OCI-LY7 (cell line): Measurements from ENCODE around the gene KLF16. TPM values are rescaled to one million over a fixed set of nuclear protein-coding genes. Genes with fewer than 3 reads are reported as not detected.

ENCODE experiments used
- BruUV-seq: library from RNA; stranded (reverse); fragments of 400-500 nt; replicated peaks from 2 replicates; lab custom pipeline; 2021; lab: Mats Ljungman, UMichigan
- CTCF ChIA-PET: fragments of 300-600 bp; sonication (Branson Sonifier 250); formaldehyde crosslinking; loops from one replicate; lab custom pipeline; 2022; ENCODE audit warnings: antibody characterized with exemption; ENCODE audit not compliant: unreplicated experiment; lab: Charles Lee
- POLR2A ChIA-PET: fragments of 300-600 bp; sonication (Branson Sonifier 250); formaldehyde crosslinking; loops from one replicate; lab custom pipeline; 2022; ENCODE audit warnings: antibody characterized with exemption; lab: Charles Lee
- DNase-seq: peaks from one replicate; pipeline ENCODE4 v3.0.0-alpha.2; 2015; ENCODE audit warnings: low spot score
- H2AFZ ChIP-seq: fragments of 200-600 bp; sonication (generic), shearing (Covaris generic); 2 replicates; pipeline ENCODE4 v1.6.1; 2014; ENCODE audit warnings: mild to moderate bottlenecking, antibody characterized with exemption, low read length, moderate library complexity
- H3K27ac ChIP-seq: fragments of 200-600 bp; sonication (generic); 2 replicates; pipeline ENCODE4 v1.5.1; 2014; ENCODE audit warnings: mixed run types, low read depth, mild to moderate bottlenecking, moderate library complexity, low read length, inconsistent platforms; ENCODE audit not compliant: poor library complexity, severe bottlenecking
- H3K36me3 ChIP-seq: fragments of 200-600 bp; sonication (generic); 2 replicates; pipeline ENCODE4 v1.6.1; 2014; ENCODE audit warnings: mild to moderate bottlenecking, antibody characterized with exemption, low read length, moderate library complexity, mixed read lengths; ENCODE audit not compliant: insufficient read depth
- H3K4me1 ChIP-seq: fragments of 200-600 bp; sonication (generic); 2 replicates; pipeline ENCODE4 v1.5.1; 2014; ENCODE audit warnings: mild to moderate bottlenecking, low read length; ENCODE audit not compliant: insufficient read depth, poor library complexity, severe bottlenecking
- H3K4me2 ChIP-seq: fragments of 200-600 bp; sonication (generic); 2 replicates; pipeline ENCODE4 v1.6.1; 2014; ENCODE audit warnings: mild to moderate bottlenecking, low read length
- H3K4me3 ChIP-seq: fragments of 200-600 bp; sonication (generic); 2 replicates; pipeline ENCODE4 v1.5.1; 2014; ENCODE audit warnings: mild to moderate bottlenecking, low read depth, low read length; ENCODE audit not compliant: poor library complexity, severe bottlenecking
- H3K79me2 ChIP-seq: fragments of 200-600 bp; sonication (generic); 2 replicates; pipeline ENCODE4 v1.6.1; 2016; ENCODE audit warnings: low read depth, mild to moderate bottlenecking, low read length, moderate library complexity, mixed read lengths; ENCODE audit not compliant: insufficient read depth
- H3K9me2 ChIP-seq: fragments of 200-600 bp; sonication (generic); 2 replicates; pipeline ENCODE4 v1.6.1; 2016; ENCODE audit warnings: mild to moderate bottlenecking, low read length, mixed read lengths; ENCODE audit not compliant: insufficient read depth
- H3K9me3 ChIP-seq: fragments of 200-600 bp; sonication (generic); 2 replicates; pipeline ENCODE4 v1.6.1; 2014; ENCODE audit warnings: mild to moderate bottlenecking, mixed run types, low read length, mixed read lengths
- H4K20me1 ChIP-seq: fragments of 200-600 bp; sonication (generic); 2 replicates; pipeline ENCODE4 v1.6.1; 2014; ENCODE audit warnings: mild to moderate bottlenecking, antibody characterized with exemption, low read length, moderate library complexity, mixed read lengths; ENCODE audit not compliant: insufficient read depth
- EZH2phosphoT487 ChIP-seq: fragments of 200-600 bp; sonication (generic); IDR thresholded peaks from 2 replicates; pipeline ENCODE4 v1.6.1; 2018; ENCODE audit warnings: low read depth, borderline replicate concordance, mild to moderate bottlenecking, mixed run types, antibody characterized with exemption, low read length, moderate library complexity, mixed read lengths
- intact Hi-C: fragments of 100-400 bp; cut with micrococcal nuclease; formaldehyde crosslinking; loops from one replicate; pipeline ENCODE4 v1.10.0; 2022; ENCODE audit not compliant: unreplicated experiment
- microRNA-seq: library from miRNA; unstranded; fragments of <30 nt; microRNA quantifications from one replicate; pipeline ENCODE4 v1.2.0, GENCODE V29; 2022; ENCODE audit warnings: borderline replicate concordance
- total RNA-seq, 2 experiments: library from RNA; depleted of rRNA in 1 of 2; stranded (reverse); fragments of >200 nt in 1 of 2; shearing (Covaris generic) in 1 of 2; gene quantifications; 2 replicates each; pipeline ENCODE4 v1.2.3, GENCODE V29; 2014 to 2022
- TF ChIP-seq, protein P1 (sequence below): fragments of 200-600 bp; sonication (generic); conservative IDR thresholded peaks from 2 replicates; pipeline ENCODE4 v1.5.1; 2014; ENCODE audit warnings: mild to moderate bottlenecking, antibody characterized with exemption, low read length, moderate library complexity, mixed read lengths

KLF16 gene
- total RNA-seq, 2 experiments from 2014 or later, result 9.6 to 44.4 TPM

DNA sequence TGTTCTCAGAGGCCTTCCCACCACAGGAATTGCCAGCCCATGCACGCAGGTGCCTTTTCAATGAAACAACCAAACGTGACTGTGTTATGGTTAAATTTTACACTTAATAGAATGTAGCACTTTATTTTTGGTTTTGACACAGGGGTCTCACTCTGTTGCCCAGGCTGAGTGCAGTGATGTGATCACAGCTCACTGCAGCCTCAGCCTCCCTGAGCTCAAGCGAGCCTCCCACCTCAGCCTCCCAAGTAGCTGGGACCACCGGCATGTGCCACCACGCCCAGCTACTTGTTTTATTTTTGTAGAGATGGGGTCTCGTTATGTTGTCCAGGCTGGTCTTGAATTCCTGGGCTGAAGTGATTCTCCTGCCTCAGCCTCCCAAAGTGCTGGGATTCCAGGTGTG, 58.5 kb downstream of the KLF16 start:
- Histone ChIP-seq H3K79me2 (no peaks in the 10 kb centered on the region), H3K9me3 (no peaks in the 10 kb centered on the region), H3K4me1 (no peaks in the 10 kb centered on the region), H3K36me3 (no peaks in the 10 kb centered on the region), H3K27ac (no peak overlapping the region), H2AFZ (no peak overlapping the region), H3K4me2 (no peak overlapping the region), H4K20me1 (no peaks in the 10 kb centered on the region), H3K9me2 (no peaks in the 10 kb centered on the region), H3K4me3 (no peak overlapping the region)
- intact Hi-C loops, result no loop called here
- POLR2A ChIA-PET, result no interaction called here
- CTCF ChIA-PET, result no interaction called here
- no peak for TF ChIP-seq EZH2phosphoT487
- TF ChIP-seq, protein P1, sequence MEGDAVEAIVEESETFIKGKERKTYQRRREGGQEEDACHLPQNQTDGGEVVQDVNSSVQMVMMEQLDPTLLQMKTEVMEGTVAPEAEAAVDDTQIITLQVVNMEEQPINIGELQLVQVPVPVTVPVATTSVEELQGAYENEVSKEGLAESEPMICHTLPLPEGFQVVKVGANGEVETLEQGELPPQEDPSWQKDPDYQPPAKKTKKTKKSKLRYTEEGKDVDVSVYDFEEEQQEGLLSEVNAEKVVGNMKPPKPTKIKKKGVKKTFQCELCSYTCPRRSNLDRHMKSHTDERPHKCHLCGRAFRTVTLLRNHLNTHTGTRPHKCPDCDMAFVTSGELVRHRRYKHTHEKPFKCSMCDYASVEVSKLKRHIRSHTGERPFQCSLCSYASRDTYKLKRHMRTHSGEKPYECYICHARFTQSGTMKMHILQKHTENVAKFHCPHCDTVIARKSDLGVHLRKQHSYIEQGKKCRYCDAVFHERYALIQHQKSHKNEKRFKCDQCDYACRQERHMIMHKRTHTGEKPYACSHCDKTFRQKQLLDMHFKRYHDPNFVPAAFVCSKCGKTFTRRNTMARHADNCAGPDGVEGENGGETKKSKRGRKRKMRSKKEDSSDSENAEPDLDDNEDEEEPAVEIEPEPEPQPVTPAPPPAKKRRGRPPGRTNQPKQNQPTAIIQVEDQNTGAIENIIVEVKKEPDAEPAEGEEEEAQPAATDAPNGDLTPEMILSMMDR, result no peak
- DNase-seq, result no peak
- no TSS peak for BruUV-seq

Small RNAs within 50 kb of the gene (microRNA-seq; reads per million reads assigned to microRNA genes)
- 8.3 reads per million, percentile 8 among the genes with 10 or more reads in this experiment for gene MIR1909

Other genes with a start within 250 kb of the KLF16 start
- gene TCF3, start 211.0 kb downstream of the KLF16 start, total RNA-seq (2014; rRNA removed; shearing (Covaris generic)), result 413 and 518 TPM in 2 replicates
- 811 and 878 TPM in 2 replicates for gene TCF3, start 211.0 kb downstream of the KLF16 start, total RNA-seq (2022)
- gene ONECUT3, start 110.1 kb downstream of the KLF16 start, total RNA-seq (2014; rRNA removed; shearing (Covaris generic)), result not detected in 2 replicates
- not detected in 2 replicates for gene ONECUT3, start 110.1 kb downstream of the KLF16 start, total RNA-seq (2022)
- gene ATP8B3, start 51.3 kb downstream of the KLF16 start, total RNA-seq (2014; rRNA removed; shearing (Covaris generic)), result 5.9 and 7.4 TPM in 2 replicates
- 19.3 and 21.2 TPM in 2 replicates for gene ATP8B3, start 51.3 kb downstream of the KLF16 start, total RNA-seq (2022)
- 13.9 and 24.0 TPM in 2 replicates for gene REXO1, start 15.1 kb downstream of the KLF16 start, total RNA-seq (2014; rRNA removed; shearing (Covaris generic))
- 52.8 and 54.9 TPM in 2 replicates for gene REXO1, start 15.1 kb downstream of the KLF16 start, total RNA-seq (2022)
- 98.7 and 130 TPM in 2 replicates for gene ABHD17A, start 21.9 kb upstream of the KLF16 start, total RNA-seq (2014; rRNA removed; shearing (Covaris generic))
- gene ABHD17A, start 21.9 kb upstream of the KLF16 start, total RNA-seq (2022), result 64.2 and 71.3 TPM in 2 replicates
- 5.6 and 7.9 TPM in 2 replicates for gene ADAT3, start 41.8 kb upstream of the KLF16 start, total RNA-seq (2014; rRNA removed; shearing (Covaris generic))
- 13.1 and 16.4 TPM in 2 replicates for gene ADAT3, start 41.8 kb upstream of the KLF16 start, total RNA-seq (2022)
- 13.4 and 21.3 TPM in 2 replicates for gene SCAMP4, start 41.8 kb upstream of the KLF16 start, total RNA-seq (2014; rRNA removed; shearing (Covaris generic))
- gene SCAMP4, start 41.8 kb upstream of the KLF16 start, total RNA-seq (2022), result 46.4 and 49.9 TPM in 2 replicates
- gene CSNK1G2, start 77.6 kb upstream of the KLF16 start, total RNA-seq (2014; rRNA removed; shearing (Covaris generic)), result 133 and 151 TPM in 2 replicates
- gene CSNK1G2, start 77.6 kb upstream of the KLF16 start, total RNA-seq (2022), result 95.9 TPM in 2 replicates
- gene BTBD2, start 152.1 kb upstream of the KLF16 start, total RNA-seq (2014; rRNA removed; shearing (Covaris generic)), result 41.9 and 53.9 TPM in 2 replicates
- gene BTBD2, start 152.1 kb upstream of the KLF16 start, total RNA-seq (2022), result 91.6 and 109 TPM in 2 replicates
- 97.0 and 115 TPM in 2 replicates for gene MKNK2, start 187.7 kb upstream of the KLF16 start, total RNA-seq (2014; rRNA removed; shearing (Covaris generic))
- gene MKNK2, start 187.7 kb upstream of the KLF16 start, total RNA-seq (2022), result 200 and 225 TPM in 2 replicates
- 41.7 and 54.6 TPM in 2 replicates for gene MOB3A, start 232.7 kb upstream of the KLF16 start, total RNA-seq (2014; rRNA removed; shearing (Covaris generic))
- 87.5 and 111 TPM in 2 replicates for gene MOB3A, start 232.7 kb upstream of the KLF16 start, total RNA-seq (2022)
- 11.2 and 12.9 TPM in 2 replicates for gene IZUMO4, start 233.3 kb upstream of the KLF16 start, total RNA-seq (2014; rRNA removed; shearing (Covaris generic))
- 6.1 and 7.3 TPM in 2 replicates for gene IZUMO4, start 233.3 kb upstream of the KLF16 start, total RNA-seq (2022)